ENCODE results near the gene CGN.

Gene CGN

DNA sequence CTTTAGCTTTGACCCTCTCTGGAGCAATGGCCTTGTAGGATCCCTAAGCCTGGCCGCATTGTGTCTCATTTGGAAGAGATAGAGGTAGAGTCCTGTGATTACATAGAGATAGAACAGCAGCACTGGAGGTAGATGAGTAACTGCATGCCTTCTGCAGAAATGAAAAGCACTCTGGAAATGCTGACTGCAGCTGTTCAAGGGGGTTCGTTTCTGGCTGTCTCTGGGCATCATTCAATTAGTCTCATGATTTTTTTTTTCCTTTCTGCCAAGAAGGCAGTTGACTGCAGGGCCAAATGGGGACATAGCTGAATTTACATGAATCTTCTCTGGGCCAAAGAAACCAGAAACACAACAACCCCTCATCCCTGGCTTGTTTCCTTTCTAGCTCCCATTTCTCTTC is 72.6 kb downstream of the CGN start (continued):
- no peak for TF ChIP-seq TSHZ1 (tag by site-specific recombination; IDR thresholded peaks at IDR 0.05; ENCODE audit: borderline replicate concordance)
- TF ChIP-seq IKZF3 (tag by site-specific recombination; IDR thresholded peaks at IDR 0.05), result no peak
- no peak for TF ChIP-seq ZNF169 (tag by site-specific recombination; IDR thresholded peaks at IDR 0.05)
- TF ChIP-seq SCRT2 (tag by site-specific recombination; IDR thresholded peaks at IDR 0.05), result no peak
- TF ChIP-seq MEIS1 (CRISPR knock-in tag; IDR thresholded peaks at IDR 0.05; ENCODE audit: borderline replicate concordance), result no peak

- H3K36me3 ChIP-seq (ENCODE audit: control insufficient read depth in 2 of 2, insufficient read depth in 1 of 2, low read length in 2 of 2), result peaks cover 5 to 38% of the 10 kb centered on the region in 2 experiments; a peak in 2 of 3 replicates
- TF ChIP-seq, protein P1, sequence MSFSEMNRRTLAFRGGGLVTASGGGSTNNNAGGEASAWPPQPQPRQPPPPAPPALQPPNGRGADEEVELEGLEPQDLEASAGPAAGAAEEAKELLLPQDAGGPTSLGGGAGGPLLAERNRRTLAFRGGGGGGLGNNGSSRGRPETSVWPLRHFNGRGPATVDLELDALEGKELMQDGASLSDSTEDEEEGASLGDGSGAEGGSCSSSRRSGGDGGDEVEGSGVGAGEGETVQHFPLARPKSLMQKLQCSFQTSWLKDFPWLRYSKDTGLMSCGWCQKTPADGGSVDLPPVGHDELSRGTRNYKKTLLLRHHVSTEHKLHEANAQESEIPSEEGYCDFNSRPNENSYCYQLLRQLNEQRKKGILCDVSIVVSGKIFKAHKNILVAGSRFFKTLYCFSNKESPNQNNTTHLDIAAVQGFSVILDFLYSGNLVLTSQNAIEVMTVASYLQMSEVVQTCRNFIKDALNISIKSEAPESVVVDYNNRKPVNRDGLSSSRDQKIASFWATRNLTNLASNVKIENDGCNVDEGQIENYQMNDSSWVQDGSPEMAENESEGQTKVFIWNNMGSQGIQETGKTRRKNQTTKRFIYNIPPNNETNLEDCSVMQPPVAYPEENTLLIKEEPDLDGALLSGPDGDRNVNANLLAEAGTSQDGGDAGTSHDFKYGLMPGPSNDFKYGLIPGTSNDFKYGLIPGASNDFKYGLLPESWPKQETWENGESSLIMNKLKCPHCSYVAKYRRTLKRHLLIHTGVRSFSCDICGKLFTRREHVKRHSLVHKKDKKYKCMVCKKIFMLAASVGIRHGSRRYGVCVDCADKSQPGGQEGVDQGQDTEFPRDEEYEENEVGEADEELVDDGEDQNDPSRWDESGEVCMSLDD (tag by site-specific recombination; IDR thresholded peaks at IDR 0.05), result no peak
- TF ChIP-seq KLF1 (tag by site-specific recombination; IDR thresholded peaks at IDR 0.05), result peak; percentile 81
- no peaks in the 10 kb centered on the region for H3K9me3 ChIP-seq (ENCODE audit: control insufficient read depth, insufficient read depth, low read depth, low read length)
- H3K4me3 ChIP-seq (ENCODE audit: low read depth, low read length), result no peak overlapping the region
- no peaks in the 10 kb centered on the region for H3K4me1 ChIP-seq (ENCODE audit: control insufficient read depth, insufficient read depth, low read length)
- CTCF ChIA-PET, result interaction anchor here (1.9 kb wide), 1 partner anchor 10 kb away, joined by 8 read pairs; no protein-coding TSS in a partner anchor
- H3K27ac ChIP-seq (ENCODE audit: extremely low read depth, low read depth, low read length), result no peak overlapping the region
- POLR2A ChIA-PET, result interaction anchor here (1.5 kb wide), 1 partner anchor 45 kb away, joined by 3 read pairs; no protein-coding TSS in a partner anchor
Measured at GRCh38 chr1:151584278-151584677, 73.1 kb downstream of the CGN start.

DNA sequence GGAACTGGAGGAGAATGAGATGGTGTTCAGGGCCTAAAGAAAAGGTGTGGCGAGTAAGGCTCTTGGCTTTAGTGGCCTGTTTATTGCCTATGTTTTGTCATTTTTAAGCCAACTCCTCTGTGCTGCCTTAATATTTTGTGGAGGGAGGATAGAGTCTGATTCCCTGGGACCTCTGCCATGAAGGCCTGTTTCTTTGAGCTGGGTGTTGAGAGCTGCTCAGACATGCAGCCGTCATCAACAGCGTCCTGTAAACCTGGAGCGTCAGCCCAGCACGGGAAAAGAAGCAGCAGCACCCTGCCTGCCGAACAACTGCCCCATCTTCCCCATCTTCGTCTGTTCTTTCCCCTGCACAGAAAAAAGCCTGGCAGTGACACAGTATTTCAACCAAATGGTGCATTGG is 73.6 kb downstream of the CGN start:
- ChIA-PET CTCF (interaction anchor here (1.9 kb wide), 1 partner anchor 9 kb away, joined by 8 read pairs; no protein-coding TSS in a partner anchor), POLR2A (interaction anchor here (1.5 kb wide), 1 partner anchor 45 kb away, joined by 3 read pairs; no protein-coding TSS in a partner anchor)
- Histone ChIP-seq H3K4me1 (ENCODE audit: control insufficient read depth, insufficient read depth, low read length) (no peaks in the 10 kb centered on the region), H3K9me3 (ENCODE audit: control insufficient read depth, insufficient read depth, low read depth, low read length) (no peaks in the 10 kb centered on the region), H3K27ac (ENCODE audit: extremely low read depth, low read depth, low read length) (no peak overlapping the region), H3K36me3 (ENCODE audit: control insufficient read depth in 2 of 2, insufficient read depth in 1 of 2, low read length in 2 of 2) (peaks cover 5 to 33% of the 10 kb centered on the region in 2 experiments; a peak in 2 of 3 replicates), H3K4me3 (ENCODE audit: low read depth, low read length) (no peak overlapping the region)
- TF ChIP-seq, protein P2, sequence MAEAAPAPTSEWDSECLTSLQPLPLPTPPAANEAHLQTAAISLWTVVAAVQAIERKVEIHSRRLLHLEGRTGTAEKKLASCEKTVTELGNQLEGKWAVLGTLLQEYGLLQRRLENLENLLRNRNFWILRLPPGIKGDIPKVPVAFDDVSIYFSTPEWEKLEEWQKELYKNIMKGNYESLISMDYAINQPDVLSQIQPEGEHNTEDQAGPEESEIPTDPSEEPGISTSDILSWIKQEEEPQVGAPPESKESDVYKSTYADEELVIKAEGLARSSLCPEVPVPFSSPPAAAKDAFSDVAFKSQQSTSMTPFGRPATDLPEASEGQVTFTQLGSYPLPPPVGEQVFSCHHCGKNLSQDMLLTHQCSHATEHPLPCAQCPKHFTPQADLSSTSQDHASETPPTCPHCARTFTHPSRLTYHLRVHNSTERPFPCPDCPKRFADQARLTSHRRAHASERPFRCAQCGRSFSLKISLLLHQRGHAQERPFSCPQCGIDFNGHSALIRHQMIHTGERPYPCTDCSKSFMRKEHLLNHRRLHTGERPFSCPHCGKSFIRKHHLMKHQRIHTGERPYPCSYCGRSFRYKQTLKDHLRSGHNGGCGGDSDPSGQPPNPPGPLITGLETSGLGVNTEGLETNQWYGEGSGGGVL (tag by site-specific recombination; IDR thresholded peaks at IDR 0.05), result no peak
- TF ChIP-seq ZNF707 (tag by site-specific recombination; IDR thresholded peaks at IDR 0.05) (no peak), ZNF302 (tag by site-specific recombination; IDR thresholded peaks at IDR 0.05; ENCODE audit: low read depth) (no peak), ZNF837 (tag by site-specific recombination; IDR thresholded peaks at IDR 0.05) (no peak), ZNF202 (tag by site-specific recombination; IDR thresholded peaks at IDR 0.05; ENCODE audit: borderline replicate concordance) (no peak), ZBTB7A (tag by site-specific recombination; IDR thresholded peaks at IDR 0.05; ENCODE audit: low read depth) (no peak), ZNF558 (tag by site-specific recombination; IDR thresholded peaks at IDR 0.05) (no peak), ZNF354C (tag by site-specific recombination; IDR thresholded peaks at IDR 0.05; ENCODE audit: borderline replicate concordance, low read depth) (no peak), ZNF560 (tag by site-specific recombination; IDR thresholded peaks at IDR 0.05; ENCODE audit: borderline replicate concordance) (no peak), ZNF341 (tag by site-specific recombination; IDR thresholded peaks at IDR 0.05; ENCODE audit: low read depth) (no peak), ZNF626 (tag by site-specific recombination; IDR thresholded peaks at IDR 0.05) (no peak), ZNF10 (tag by site-specific recombination; IDR thresholded peaks at IDR 0.05) (no peak)
- TF ChIP-seq, protein P3, sequence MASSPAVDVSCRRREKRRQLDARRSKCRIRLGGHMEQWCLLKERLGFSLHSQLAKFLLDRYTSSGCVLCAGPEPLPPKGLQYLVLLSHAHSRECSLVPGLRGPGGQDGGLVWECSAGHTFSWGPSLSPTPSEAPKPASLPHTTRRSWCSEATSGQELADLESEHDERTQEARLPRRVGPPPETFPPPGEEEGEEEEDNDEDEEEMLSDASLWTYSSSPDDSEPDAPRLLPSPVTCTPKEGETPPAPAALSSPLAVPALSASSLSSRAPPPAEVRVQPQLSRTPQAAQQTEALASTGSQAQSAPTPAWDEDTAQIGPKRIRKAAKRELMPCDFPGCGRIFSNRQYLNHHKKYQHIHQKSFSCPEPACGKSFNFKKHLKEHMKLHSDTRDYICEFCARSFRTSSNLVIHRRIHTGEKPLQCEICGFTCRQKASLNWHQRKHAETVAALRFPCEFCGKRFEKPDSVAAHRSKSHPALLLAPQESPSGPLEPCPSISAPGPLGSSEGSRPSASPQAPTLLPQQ (tag by site-specific recombination; IDR thresholded peaks at IDR 0.05), result no peak
- TF ChIP-seq, protein P4, sequence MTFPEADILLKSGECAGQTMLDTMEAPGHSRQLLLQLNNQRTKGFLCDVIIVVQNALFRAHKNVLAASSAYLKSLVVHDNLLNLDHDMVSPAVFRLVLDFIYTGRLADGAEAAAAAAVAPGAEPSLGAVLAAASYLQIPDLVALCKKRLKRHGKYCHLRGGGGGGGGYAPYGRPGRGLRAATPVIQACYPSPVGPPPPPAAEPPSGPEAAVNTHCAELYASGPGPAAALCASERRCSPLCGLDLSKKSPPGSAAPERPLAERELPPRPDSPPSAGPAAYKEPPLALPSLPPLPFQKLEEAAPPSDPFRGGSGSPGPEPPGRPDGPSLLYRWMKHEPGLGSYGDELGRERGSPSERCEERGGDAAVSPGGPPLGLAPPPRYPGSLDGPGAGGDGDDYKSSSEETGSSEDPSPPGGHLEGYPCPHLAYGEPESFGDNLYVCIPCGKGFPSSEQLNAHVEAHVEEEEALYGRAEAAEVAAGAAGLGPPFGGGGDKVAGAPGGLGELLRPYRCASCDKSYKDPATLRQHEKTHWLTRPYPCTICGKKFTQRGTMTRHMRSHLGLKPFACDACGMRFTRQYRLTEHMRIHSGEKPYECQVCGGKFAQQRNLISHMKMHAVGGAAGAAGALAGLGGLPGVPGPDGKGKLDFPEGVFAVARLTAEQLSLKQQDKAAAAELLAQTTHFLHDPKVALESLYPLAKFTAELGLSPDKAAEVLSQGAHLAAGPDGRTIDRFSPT (tag by site-specific recombination; IDR thresholded peaks at IDR 0.05), result no peak

Measured in HEK293 (cell line).